HEK293 (cell line): ENCODE measurements around the gene KRTAP5-9.

ENCODE experiments used
- CTCF ChIA-PET: fragments of 350-600 bp; formaldehyde crosslinking; extraction: SDS; loops from one replicate; lab custom pipeline; 2021; ENCODE audit warnings: antibody characterized with exemption; lab: Yijun Ruan, JAX
- POLR2A ChIA-PET: fragments of 300-600 bp; formaldehyde crosslinking; extraction: SDS; loops from one replicate; lab custom pipeline; 2020; ENCODE audit warnings: antibody characterized with exemption, inconsistent platforms; lab: Yijun Ruan, JAX
- H3K27ac ChIP-seq: fragments of 200-500 bp; sonication (Bioruptor generic); 2 replicates; pipeline ENCODE4 v1.5.1; 2014; ENCODE audit warnings: low read depth, low read length, control low read depth, inconsistent platforms; ENCODE audit errors: extremely low read depth
- H3K36me3 ChIP-seq, 2 experiments: fragments of 200-500 bp in 1 of 2; sonication (Bioruptor generic) in 1 of 2; 1 replicate in 1 of 2; 2 replicates in 1 of 2; pipeline ENCODE4 v1.5.1; 2014 to 2017; ENCODE audit warnings: inconsistent platforms in 2 of 2, low read length in 2 of 2; ENCODE audit not compliant: control insufficient read depth in 2 of 2, insufficient read depth in 1 of 2
- H3K4me1 ChIP-seq: fragments of 200-500 bp; sonication (Bioruptor generic); 2 replicates; pipeline ENCODE4 v1.5.1; 2014; ENCODE audit warnings: mild to moderate bottlenecking, low read length, inconsistent platforms; ENCODE audit not compliant: control insufficient read depth, insufficient read depth
- H3K4me3 ChIP-seq: 2 replicates; pipeline ENCODE4 v1.5.1; 2011; ENCODE audit warnings: low read depth, mild to moderate bottlenecking, control low read depth, low read length, moderate library complexity
- H3K9me3 ChIP-seq: fragments of 200-500 bp; sonication (Bioruptor generic); 2 replicates; pipeline ENCODE4 v1.5.1; 2014; ENCODE audit warnings: low read depth, low read length, inconsistent platforms; ENCODE audit not compliant: control insufficient read depth, insufficient read depth
- FEZF1 ChIP-seq: fragments of 450-650 bp; formaldehyde crosslinking; IDR thresholded peaks from 2 replicates; pipeline ENCODE4 v1.5.1; 2016; ENCODE audit warnings: missing biosample characterization, missing genetic modification characterization
- HOXC10 ChIP-seq: sonication (generic); formaldehyde crosslinking; IDR thresholded peaks from 2 replicates; pipeline ENCODE4 v1.8.1; 2023; ENCODE audit warnings: mild to moderate bottlenecking, missing genetic modification reagents
- SP2 ChIP-seq: fragments of 450-650 bp; formaldehyde crosslinking; IDR thresholded peaks from 2 replicates; pipeline ENCODE4 v1.5.1; 2016; ENCODE audit warnings: missing biosample characterization, missing genetic modification characterization
- ZBTB7A ChIP-seq: fragments of 450-650 bp; formaldehyde crosslinking; IDR thresholded peaks from 2 replicates; pipeline ENCODE4 v1.5.1; 2016; ENCODE audit warnings: low read depth, missing biosample characterization, missing genetic modification characterization
- ZFP37 ChIP-seq: fragments of 450-650 bp; formaldehyde crosslinking; IDR thresholded peaks from 2 replicates; pipeline ENCODE4 v1.5.1; 2016; ENCODE audit warnings: missing biosample characterization, missing genetic modification characterization
- ZIC2 ChIP-seq: fragments of 450-650 bp; formaldehyde crosslinking; IDR thresholded peaks from 2 replicates; pipeline ENCODE4 v1.5.1; 2016; ENCODE audit warnings: missing biosample characterization, missing genetic modification characterization
- ZNF174 ChIP-seq: fragments of 450-650 bp; formaldehyde crosslinking; IDR thresholded peaks from 2 replicates; pipeline ENCODE4 v1.5.0; 2017; ENCODE audit warnings: missing biosample characterization, mild to moderate bottlenecking, missing genetic modification characterization
- ZNF184 ChIP-seq: fragments of 450-650 bp; IDR thresholded peaks from 2 replicates; pipeline ENCODE4 v1.5.1; 2018; ENCODE audit warnings: missing biosample characterization, mild to moderate bottlenecking, missing genetic modification characterization
- ZNF626 ChIP-seq: fragments of 450-650 bp; sonication (Bioruptor Pico); formaldehyde crosslinking; IDR thresholded peaks from 2 replicates; pipeline ENCODE4 v1.5.1; 2018; ENCODE audit warnings: missing biosample characterization, missing genetic modification characterization, inconsistent platforms
- ZNF707 ChIP-seq: fragments of 450-650 bp; formaldehyde crosslinking; IDR thresholded peaks from 2 replicates; pipeline ENCODE4 v1.5.1; 2016; ENCODE audit warnings: missing biosample characterization, missing genetic modification characterization
- ZNF777 ChIP-seq: fragments of 450-650 bp; formaldehyde crosslinking; IDR thresholded peaks from 2 replicates; pipeline ENCODE4 v1.5.1; 2017; ENCODE audit warnings: missing biosample characterization, missing genetic modification characterization, borderline replicate concordance
- ZNF785 ChIP-seq: fragments of 450-650 bp; formaldehyde crosslinking; IDR thresholded peaks from 2 replicates; pipeline ENCODE4 v1.5.1; 2016; ENCODE audit warnings: missing biosample characterization, missing genetic modification characterization
- TF ChIP-seq, protein P1 (sequence below): fragments of 450-650 bp; formaldehyde crosslinking; IDR thresholded peaks from 2 replicates; pipeline ENCODE4 v1.5.1; 2016; ENCODE audit warnings: missing biosample characterization, missing genetic modification characterization, borderline replicate concordance
- TF ChIP-seq, protein P2 (sequence below): fragments of 450-650 bp; formaldehyde crosslinking; IDR thresholded peaks from 2 replicates; pipeline ENCODE4 v1.5.1; 2016; ENCODE audit warnings: missing biosample characterization, missing genetic modification characterization
- TF ChIP-seq, protein P3 (sequence below): fragments of 450-650 bp; formaldehyde crosslinking; IDR thresholded peaks from 2 replicates; pipeline ENCODE4 v1.5.1; 2016; ENCODE audit warnings: missing biosample characterization, missing genetic modification characterization, borderline replicate concordance
- TF ChIP-seq, protein P4 (sequence below): sonication (generic); formaldehyde crosslinking; IDR thresholded peaks from 2 replicates; pipeline ENCODE4 v1.8.1; 2022; ENCODE audit warnings: mild to moderate bottlenecking, moderate library complexity, missing genetic modification reagents

KRTAP5-9 gene

DNA sequence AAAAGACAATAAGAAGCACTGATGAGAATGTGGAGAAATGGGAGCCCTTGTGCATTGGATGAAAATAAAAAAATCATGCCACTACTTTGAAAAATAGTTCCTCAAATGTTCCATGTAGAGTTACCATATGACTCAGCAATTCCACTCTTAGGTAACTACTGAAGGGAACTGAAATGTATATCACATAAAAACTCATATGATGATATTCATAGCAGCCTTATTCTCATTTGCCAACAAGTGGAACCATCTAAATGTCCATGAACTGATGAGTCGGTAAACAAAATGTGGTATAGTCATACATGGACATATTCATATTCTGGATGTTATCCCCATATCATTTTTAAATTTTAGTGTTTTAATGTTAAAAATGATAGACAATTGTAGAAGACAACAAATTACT lies 3.5 kb downstream of the KRTAP5-9 start (continued):
- TF ChIP-seq, protein P1, sequence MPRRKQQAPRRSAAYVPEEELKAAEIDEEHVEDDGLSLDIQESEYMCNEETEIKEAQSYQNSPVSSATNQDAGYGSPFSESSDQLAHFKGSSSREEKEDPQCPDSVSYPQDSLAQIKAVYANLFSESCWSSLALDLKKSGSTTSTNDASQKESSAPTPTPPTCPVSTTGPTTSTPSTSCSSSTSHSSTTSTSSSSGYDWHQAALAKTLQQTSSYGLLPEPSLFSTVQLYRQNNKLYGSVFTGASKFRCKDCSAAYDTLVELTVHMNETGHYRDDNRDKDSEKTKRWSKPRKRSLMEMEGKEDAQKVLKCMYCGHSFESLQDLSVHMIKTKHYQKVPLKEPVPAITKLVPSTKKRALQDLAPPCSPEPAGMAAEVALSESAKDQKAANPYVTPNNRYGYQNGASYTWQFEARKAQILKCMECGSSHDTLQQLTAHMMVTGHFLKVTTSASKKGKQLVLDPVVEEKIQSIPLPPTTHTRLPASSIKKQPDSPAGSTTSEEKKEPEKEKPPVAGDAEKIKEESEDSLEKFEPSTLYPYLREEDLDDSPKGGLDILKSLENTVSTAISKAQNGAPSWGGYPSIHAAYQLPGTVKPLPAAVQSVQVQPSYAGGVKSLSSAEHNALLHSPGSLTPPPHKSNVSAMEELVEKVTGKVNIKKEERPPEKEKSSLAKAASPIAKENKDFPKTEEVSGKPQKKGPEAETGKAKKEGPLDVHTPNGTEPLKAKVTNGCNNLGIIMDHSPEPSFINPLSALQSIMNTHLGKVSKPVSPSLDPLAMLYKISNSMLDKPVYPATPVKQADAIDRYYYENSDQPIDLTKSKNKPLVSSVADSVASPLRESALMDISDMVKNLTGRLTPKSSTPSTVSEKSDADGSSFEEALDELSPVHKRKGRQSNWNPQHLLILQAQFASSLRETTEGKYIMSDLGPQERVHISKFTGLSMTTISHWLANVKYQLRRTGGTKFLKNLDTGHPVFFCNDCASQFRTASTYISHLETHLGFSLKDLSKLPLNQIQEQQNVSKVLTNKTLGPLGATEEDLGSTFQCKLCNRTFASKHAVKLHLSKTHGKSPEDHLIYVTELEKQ (tag by site-specific recombination), result no peak
- TF ChIP-seq ZBTB7A (tag by site-specific recombination) (no peak), ZNF777 (tag by site-specific recombination) (no peak), ZNF184 (tag by site-specific recombination) (no peak), HOXC10 (CRISPR knock-in tag) (no peak), ZNF707 (tag by site-specific recombination) (no peak)
- TF ChIP-seq, protein P2, sequence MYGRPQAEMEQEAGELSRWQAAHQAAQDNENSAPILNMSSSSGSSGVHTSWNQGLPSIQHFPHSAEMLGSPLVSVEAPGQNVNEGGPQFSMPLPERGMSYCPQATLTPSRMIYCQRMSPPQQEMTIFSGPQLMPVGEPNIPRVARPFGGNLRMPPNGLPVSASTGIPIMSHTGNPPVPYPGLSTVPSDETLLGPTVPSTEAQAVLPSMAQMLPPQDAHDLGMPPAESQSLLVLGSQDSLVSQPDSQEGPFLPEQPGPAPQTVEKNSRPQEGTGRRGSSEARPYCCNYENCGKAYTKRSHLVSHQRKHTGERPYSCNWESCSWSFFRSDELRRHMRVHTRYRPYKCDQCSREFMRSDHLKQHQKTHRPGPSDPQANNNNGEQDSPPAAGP (tag by site-specific recombination), result no peak
- TF ChIP-seq, protein P3, sequence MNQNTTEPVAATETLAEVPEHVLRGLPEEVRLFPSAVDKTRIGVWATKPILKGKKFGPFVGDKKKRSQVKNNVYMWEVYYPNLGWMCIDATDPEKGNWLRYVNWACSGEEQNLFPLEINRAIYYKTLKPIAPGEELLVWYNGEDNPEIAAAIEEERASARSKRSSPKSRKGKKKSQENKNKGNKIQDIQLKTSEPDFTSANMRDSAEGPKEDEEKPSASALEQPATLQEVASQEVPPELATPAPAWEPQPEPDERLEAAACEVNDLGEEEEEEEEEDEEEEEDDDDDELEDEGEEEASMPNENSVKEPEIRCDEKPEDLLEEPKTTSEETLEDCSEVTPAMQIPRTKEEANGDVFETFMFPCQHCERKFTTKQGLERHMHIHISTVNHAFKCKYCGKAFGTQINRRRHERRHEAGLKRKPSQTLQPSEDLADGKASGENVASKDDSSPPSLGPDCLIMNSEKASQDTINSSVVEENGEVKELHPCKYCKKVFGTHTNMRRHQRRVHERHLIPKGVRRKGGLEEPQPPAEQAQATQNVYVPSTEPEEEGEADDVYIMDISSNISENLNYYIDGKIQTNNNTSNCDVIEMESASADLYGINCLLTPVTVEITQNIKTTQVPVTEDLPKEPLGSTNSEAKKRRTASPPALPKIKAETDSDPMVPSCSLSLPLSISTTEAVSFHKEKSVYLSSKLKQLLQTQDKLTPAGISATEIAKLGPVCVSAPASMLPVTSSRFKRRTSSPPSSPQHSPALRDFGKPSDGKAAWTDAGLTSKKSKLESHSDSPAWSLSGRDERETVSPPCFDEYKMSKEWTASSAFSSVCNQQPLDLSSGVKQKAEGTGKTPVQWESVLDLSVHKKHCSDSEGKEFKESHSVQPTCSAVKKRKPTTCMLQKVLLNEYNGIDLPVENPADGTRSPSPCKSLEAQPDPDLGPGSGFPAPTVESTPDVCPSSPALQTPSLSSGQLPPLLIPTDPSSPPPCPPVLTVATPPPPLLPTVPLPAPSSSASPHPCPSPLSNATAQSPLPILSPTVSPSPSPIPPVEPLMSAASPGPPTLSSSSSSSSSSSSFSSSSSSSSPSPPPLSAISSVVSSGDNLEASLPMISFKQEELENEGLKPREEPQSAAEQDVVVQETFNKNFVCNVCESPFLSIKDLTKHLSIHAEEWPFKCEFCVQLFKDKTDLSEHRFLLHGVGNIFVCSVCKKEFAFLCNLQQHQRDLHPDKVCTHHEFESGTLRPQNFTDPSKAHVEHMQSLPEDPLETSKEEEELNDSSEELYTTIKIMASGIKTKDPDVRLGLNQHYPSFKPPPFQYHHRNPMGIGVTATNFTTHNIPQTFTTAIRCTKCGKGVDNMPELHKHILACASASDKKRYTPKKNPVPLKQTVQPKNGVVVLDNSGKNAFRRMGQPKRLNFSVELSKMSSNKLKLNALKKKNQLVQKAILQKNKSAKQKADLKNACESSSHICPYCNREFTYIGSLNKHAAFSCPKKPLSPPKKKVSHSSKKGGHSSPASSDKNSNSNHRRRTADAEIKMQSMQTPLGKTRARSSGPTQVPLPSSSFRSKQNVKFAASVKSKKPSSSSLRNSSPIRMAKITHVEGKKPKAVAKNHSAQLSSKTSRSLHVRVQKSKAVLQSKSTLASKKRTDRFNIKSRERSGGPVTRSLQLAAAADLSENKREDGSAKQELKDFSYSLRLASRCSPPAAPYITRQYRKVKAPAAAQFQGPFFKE, result no peak
- TF ChIP-seq, all 188 proteins: peak for 0

DNA sequence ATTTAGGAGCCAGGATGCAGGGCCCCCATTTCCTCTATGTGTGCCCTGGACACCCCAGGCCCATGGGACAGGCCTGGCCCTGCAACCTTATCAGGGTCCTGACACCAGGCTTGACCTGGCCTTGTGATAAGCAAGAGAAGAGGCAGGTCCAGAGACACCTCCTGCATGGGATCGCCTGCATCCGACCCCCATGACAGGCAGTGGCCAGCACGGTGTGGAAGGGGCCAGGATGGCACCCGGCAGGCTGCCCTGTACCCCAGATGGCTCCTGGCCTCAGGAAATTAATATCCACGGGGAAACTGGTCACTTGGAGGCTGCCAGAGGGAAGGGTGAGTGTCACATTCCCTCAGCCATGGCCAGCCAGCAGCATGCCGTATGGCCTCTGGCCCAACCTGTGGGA lies 6.8 kb downstream of the KRTAP5-9 start:
- Histone ChIP-seq H3K36me3 (no peaks in the 10 kb centered on the region), H3K27ac (no peak overlapping the region), H3K4me1 (no peaks in the 10 kb centered on the region), H3K9me3 (no peaks in the 10 kb centered on the region), H3K4me3 (no peak overlapping the region)
- TF ChIP-seq, protein P4, sequence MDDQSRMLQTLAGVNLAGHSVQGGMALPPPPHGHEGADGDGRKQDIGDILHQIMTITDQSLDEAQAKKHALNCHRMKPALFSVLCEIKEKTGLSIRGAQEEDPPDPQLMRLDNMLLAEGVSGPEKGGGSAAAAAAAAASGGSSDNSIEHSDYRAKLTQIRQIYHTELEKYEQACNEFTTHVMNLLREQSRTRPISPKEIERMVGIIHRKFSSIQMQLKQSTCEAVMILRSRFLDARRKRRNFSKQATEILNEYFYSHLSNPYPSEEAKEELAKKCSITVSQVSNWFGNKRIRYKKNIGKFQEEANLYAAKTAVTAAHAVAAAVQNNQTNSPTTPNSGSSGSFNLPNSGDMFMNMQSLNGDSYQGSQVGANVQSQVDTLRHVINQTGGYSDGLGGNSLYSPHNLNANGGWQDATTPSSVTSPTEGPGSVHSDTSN (CRISPR knock-in tag), result no peak
- no peak for TF ChIP-seq ZIC2
- no peak for TF ChIP-seq ZNF174 (tag by site-specific recombination)
- TF ChIP-seq SP2 (tag by site-specific recombination), result no peak
- no peak for TF ChIP-seq ZNF626
- no peak for TF ChIP-seq ZBTB7A (tag by site-specific recombination)
- no peak for TF ChIP-seq ZFP37 (tag by site-specific recombination)
- no peak for TF ChIP-seq FEZF1
- TF ChIP-seq ZNF785 (tag by site-specific recombination), result no peak
- ChIA-PET POLR2A (no interaction called here), CTCF (no interaction called here)
